HepG2 (cell line): Measurements from ENCODE around the gene WDCP. TPM values are rescaled to one million over a fixed set of nuclear protein-coding genes. Genes with fewer than 3 reads are reported as not detected.

ENCODE experiments used
- HMGXB3 ChIP-seq: sonication (generic); formaldehyde crosslinking; IDR thresholded peaks from 2 replicates; pipeline ENCODE4 v1.4.0; 2020; ENCODE audit warnings: missing genetic modification reagents, borderline replicate concordance
- HOXA9 ChIP-seq: sonication (generic); formaldehyde crosslinking; IDR thresholded peaks from 2 replicates; pipeline ENCODE4 v1.8.1; 2022; ENCODE audit warnings: missing genetic modification reagents, mild to moderate bottlenecking, moderate library complexity, borderline replicate concordance
- PRDM10 ChIP-seq: sonication (generic); formaldehyde crosslinking; IDR thresholded peaks from 2 replicates; pipeline ENCODE4 v1.4.0; 2020; ENCODE audit warnings: low read depth, missing genetic modification reagents
- SAP130 ChIP-seq: IDR thresholded peaks from 2 replicates; pipeline ENCODE4 v1.6.1; 2016; ENCODE audit warnings: low read depth
- ZNF609 ChIP-seq: sonication (generic); formaldehyde crosslinking; IDR thresholded peaks from 2 replicates; pipeline ENCODE4 v1.4.0; 2020; ENCODE audit warnings: mild to moderate bottlenecking, missing genetic modification reagents, borderline replicate concordance
- ZNF768 ChIP-seq: sonication (generic); formaldehyde crosslinking; IDR thresholded peaks from 2 replicates; pipeline ENCODE4 v1.4.0; 2020; ENCODE audit warnings: missing genetic modification reagents
- polyA plus RNA-seq, 8 experiments: library from polyadenylated mRNA; depleted of rRNA in 3 of 8; stranded (reverse) in 7 of 8; unstranded in 1 of 8; fragments of >200 nt; fragmentation: Illumina TruSeq in 4 of 8; extraction: Trizol in 4 of 8; gene quantifications; 2 replicates each; pipeline versions ENCODE4 v1.2.1 to v1.2.3, GENCODE V29; 2011 to 2016; ENCODE audit warnings: low read depth in 4 of 8, missing spikeins in 1 of 8, mixed read lengths in 1 of 8; ENCODE audit not compliant: insufficient read depth in 1 of 8
- total RNA-seq, 5 experiments: library from RNA; depleted of rRNA; stranded (reverse); fragments of >200 nt; fragmentation: Illumina TruSeq; extraction: Trizol; gene quantifications; 2 replicates each; pipeline ENCODE4 v1.2.3, GENCODE V29; 2016; ENCODE audit warnings: low read depth in 1 of 5
- TF ChIP-seq, protein P1 (sequence below): IDR thresholded peaks from 2 replicates; pipeline ENCODE4 v1.6.1; 2016; ENCODE audit warnings: missing genetic modification reagents, missing compliant biosample characterization
- TF ChIP-seq, protein P2 (sequence below): sonication (generic); formaldehyde crosslinking; IDR thresholded peaks from 2 replicates; pipeline ENCODE4 v1.4.0; 2020; ENCODE audit warnings: missing genetic modification reagents, mild to moderate bottlenecking, borderline replicate concordance

The WDCP gene
- total and polyA plus RNA-seq, 2 of the 13 experiments (the other 11 are each of a cell fraction or from before 2014, with no cell fraction given): 17.4 to 22.6 TPM

GRCh38 chr2:24015562-24016375 is 31.4 kb downstream of the WDCP start (continued):
- TF ChIP-seq PRDM10 (CRISPR knock-in tag) (no peak; the same call in 1 of the 2 replicates), SAP130 (peak; percentile 86), ZNF609 (peak; percentile 30), HMGXB3 (CRISPR knock-in tag) (peak; percentile 34; the same call in 1 of the 2 replicates), HOXA9 (no peak), ZNF768 (peak; percentile 71; the same call in 1 of the 2 replicates)
- TF ChIP-seq, protein P1, sequence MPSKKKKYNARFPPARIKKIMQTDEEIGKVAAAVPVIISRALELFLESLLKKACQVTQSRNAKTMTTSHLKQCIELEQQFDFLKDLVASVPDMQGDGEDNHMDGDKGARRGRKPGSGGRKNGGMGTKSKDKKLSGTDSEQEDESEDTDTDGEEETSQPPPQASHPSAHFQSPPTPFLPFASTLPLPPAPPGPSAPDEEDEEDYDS: peak; percentile 34; the same call in 1 of the 2 replicates
- TF ChIP-seq, protein P2, sequence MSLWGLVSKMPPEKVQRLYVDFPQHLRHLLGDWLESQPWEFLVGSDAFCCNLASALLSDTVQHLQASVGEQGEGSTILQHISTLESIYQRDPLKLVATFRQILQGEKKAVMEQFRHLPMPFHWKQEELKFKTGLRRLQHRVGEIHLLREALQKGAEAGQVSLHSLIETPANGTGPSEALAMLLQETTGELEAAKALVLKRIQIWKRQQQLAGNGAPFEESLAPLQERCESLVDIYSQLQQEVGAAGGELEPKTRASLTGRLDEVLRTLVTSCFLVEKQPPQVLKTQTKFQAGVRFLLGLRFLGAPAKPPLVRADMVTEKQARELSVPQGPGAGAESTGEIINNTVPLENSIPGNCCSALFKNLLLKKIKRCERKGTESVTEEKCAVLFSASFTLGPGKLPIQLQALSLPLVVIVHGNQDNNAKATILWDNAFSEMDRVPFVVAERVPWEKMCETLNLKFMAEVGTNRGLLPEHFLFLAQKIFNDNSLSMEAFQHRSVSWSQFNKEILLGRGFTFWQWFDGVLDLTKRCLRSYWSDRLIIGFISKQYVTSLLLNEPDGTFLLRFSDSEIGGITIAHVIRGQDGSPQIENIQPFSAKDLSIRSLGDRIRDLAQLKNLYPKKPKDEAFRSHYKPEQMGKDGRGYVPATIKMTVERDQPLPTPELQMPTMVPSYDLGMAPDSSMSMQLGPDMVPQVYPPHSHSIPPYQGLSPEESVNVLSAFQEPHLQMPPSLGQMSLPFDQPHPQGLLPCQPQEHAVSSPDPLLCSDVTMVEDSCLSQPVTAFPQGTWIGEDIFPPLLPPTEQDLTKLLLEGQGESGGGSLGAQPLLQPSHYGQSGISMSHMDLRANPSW (CRISPR knock-in tag): peak; percentile 59; the same call in 1 of the 2 replicates
